Stimulated activated CD8-positive, alpha-beta memory T cell treated with anti-CD3 and anti-CD28 coated beads, Interleukin-7, amount 100 ng/mL, for 48 hours (primary cell): ENCODE measurements around the gene JSRP1.

Source experiments
- DNase-seq, 2 donors: peaks; one replicate each; pipeline ENCODE4 v3.0.0-alpha.2; 2020; ENCODE audit warnings: low read depth in 1 of 2; ENCODE audit errors: extremely low read depth in 1 of 2

The JSRP1 gene

DNA sequence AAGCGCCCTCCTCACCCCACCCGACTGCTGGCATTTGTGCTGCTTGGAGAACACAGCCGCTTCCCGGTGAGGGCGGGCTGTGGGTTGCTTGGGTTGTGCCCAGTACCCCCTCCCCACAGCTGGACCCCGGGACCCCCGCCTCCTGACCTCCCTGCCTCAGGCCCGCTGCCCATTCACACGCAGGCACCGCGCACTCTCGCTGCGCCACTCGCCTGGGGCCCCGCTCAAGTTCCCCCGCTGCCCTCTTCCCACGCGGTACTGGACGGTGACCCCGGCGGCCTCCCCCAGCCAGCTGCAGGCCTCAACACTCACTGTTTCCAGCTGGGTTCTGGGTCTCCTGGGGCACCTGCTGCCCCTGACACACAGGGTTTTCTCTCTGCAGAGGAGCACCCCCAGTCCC, 36.5 kb downstream of the JSRP1 start:
- DNase-seq: no peak

DNA sequence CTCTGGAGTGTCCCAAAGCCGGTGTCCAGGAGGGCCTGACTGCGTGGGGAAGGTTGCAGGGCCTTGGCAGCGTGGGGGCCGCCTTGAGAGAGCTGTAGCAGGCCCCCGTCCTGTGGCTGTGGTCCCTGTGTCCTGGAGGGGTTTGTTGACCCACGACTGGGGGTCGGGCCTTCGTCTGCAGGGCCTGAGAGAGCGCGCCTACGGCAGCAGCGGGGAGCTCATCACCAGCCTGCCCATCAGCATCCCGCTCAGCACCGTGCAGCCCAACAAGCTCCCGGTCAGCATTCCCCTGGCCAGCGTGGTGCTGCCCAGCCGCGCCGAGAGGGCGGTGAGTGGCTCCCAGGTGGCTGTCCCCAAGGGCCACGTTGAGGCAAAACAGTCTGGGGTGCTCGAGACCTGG, 38.6 kb downstream of the JSRP1 start:
- no peak for DNase-seq

DNA sequence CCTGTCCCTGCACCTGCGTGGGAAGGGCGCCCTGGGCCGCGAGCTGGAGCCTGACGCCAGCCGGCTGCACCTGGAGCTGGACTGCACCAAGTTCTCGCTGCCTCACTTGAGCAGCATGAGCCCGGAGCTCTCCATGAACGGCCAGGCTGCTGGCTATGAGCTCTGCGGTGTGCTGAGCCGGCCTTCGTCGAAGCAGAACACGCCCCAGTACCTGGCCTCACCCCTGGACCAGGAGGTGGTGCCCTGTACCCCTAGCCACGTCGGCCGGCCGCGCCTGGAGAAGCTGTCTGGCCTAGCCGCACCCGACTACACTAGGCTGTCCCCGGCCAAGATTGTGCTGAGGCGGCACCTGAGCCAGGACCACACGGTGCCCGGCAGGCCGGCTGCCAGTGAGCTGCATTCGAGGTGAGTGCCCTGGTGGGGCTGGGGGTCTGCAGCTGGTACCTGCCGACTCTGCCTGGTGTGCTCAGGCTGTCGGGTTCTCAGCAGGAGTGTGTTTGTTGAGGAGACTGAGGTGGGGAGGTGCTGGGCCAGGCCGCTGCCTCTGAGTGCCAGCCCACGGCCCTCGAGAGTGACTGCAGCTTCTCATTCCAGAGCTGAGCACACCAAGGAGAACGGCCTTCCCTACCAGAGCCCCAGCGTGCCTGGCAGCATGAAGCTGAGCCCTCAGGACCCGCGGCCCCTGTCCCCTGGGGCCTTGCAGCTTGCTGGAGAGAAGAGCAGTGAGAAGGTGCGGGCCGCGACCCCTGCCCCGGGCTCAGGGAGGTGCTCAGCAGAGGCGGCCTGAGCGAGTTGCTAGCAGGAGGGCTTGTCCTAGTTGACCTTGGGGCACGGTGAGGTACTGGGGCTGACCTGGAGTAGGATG, 39.6 kb downstream of the JSRP1 start:
- DNase-seq: no peak

DNA sequence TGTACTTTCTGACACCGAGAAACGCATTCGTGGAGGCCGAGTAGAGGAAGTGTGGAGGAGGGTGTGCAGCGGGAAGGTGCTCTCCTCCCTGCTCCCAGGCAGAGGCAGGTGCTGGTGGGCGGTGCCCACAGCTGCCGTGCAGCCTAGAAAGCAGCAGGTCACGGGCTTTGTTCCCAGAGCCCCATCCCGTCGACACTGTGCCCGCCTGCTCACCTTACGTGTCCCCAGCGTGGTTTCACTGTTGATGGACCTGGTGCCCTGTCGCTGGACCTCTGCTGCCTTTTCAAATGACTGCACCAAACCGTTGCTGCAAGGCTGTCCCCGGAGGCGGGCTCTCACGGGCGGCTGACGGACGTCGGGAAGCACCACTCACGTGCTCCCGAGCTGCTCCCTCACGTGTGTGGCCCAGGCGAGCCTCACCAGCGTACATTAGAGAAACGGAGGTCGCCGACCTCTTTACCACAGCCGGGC, 40.9 kb downstream of the JSRP1 start:
- DNase-seq: no peak

DNA sequence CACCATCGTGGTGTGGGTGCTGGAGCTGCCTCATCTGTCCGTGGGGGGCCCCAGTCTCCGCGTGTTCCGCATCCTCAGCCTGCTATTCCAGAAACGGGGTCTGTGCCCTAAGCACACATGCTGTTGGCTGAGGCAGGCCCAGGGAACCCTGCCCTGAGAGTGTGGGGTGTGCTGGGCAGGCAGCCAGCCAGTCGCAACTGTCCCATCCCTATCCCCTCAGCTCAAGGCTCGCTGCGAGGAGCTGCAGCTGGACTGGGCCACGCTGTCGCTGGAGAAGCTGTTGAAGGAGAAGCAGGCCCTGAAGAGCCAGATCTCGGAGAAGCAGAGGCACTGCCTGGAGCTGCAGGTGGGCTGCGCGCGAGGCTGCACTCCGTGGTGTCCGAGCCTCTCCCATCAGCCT, 42.0 kb downstream of the JSRP1 start:
- no peak for DNase-seq

DNA sequence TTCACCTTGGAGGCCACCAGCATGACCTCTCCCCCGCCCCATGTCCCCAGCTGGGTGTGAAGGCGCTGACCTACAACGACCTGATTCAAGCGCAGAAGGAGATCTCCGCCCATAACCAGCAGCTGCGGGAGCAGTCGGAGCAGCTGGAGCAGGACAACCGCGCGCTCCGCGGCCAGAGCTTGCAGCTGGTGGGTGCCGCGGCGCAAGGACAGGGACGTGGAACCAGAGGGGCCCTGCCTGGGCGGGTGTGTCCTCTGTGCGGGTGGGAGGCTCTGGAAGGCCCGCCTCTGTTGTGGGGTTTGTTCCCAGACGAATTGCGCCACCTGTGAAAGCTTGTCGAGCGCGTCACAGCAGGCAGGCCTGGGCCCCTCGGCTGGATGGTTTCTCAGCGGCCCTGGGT, 42.4 kb downstream of the JSRP1 start:
- DNase-seq: no peak

DNA sequence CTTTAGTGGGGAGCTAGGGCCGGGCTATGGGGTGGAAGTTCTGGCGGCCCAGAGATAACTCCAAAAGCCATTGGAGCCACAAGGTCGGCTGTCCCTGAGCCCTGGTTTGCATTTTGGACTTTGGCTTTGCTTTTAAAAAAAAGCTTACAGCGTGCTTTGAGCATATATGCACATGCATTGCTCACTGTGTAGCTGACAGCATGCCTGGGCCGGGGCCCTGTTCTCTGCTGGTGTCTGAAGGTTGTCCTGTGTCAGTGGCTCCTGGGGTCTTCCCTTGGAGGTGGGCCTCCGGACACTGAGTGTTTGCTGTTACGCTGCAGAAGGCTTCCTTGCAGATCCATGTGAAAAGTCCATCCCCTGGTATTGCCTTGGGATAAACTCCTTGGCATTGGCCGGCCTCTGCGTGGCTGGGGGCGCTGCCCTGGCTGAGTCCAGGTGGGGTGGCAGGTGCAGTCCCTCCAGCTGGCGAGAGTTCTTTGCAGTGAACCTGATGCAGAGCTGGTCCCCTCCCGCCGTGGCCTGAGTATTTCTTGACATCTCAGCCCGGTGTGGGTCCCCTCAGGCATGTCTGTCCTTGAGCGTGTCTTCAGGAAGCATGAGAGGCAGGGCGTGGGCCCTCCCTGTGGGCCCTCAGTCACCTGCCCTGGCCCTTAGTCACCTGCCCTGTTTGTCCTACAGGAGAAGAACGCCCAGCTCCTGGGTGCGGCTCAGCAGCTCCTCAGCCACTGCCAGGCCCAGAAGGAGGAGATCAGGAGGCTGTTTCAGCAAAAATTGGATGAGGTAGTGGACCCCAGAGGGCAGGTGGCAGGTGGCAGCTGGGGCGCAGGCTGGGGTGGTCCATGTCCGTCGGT, 43.1 kb downstream of the JSRP1 start:
- no peak for DNase-seq

DNA sequence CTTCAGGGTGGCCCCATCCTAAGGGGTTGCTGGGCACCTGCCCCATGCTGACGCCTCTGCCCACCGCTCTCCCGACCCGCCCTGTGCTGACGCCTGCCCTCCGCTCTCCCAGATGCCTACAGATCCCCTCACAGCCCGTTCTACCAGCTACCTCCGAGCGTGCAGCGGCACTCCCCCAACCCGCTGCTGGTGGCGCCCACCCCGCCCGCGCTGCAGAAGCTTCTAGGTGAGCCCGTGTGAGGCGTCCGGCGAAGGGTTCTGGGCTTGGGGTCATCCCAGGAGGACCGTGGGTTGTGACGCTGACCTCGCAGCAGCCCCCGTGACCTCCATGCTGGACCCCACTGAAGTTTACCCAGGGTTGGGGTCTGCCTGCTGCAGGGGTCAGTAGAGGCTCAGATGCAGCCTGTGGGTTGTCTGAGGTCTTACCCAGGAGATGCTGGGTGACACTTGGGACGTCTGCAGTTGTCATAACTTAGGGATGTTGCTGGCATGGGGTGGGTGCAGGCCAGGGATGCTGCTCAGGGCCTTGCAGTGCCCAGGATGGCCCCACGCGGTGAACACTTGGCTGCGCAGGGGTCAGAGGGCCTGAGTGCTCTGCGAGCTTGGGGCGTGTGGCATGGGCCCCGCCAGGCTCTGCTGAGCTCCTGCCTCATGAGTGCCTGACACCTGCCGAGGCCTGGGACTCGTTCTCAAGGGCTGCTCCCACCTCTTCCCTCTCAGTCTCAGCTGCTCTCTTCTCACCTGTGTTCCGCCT, 45.1 kb downstream of the JSRP1 start:
- no peak for DNase-seq

DNA sequence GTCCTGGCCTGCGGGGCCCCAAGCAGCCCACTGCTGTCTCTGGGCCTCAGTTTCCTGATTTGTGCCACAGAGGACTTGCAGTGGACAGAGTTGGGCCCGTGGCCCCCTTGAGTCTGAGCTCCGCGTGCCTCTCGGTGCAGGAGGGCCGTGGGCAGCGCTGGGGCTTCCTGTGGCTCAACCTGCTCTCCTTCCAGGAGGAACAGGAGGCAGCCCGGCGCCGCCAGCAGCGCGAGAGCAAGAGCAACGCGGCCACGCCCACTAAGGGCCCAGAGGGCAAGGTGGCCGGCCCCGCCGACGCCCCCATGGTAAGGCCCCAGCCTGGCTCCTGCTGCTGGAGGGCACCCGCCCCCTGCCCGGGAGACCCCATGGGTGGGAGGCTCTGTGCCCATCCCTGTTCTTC, 46.0 kb downstream of the JSRP1 start:
- no peak for DNase-seq

DNA sequence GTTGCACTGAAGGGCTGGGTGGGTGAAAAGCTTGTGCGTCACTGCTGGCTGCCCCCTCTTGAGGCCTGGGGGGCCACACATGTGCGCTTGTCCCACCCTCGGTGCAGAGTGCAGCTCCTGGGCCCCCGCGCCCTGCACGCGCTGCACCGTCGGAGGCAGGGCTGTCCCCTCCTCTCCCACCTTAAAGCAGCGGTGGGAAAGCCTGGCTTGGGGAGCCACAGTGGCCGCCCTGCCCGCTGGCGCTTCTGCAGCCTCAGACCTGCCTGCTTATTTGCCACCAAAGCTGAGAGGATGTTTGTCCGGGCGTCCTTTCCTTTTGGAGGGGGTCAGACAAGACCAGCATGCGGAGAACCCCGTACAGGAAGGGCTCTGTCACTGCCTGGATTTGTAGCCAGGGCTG, 46.8 kb downstream of the JSRP1 start:
- DNase-seq: no peak

DNA sequence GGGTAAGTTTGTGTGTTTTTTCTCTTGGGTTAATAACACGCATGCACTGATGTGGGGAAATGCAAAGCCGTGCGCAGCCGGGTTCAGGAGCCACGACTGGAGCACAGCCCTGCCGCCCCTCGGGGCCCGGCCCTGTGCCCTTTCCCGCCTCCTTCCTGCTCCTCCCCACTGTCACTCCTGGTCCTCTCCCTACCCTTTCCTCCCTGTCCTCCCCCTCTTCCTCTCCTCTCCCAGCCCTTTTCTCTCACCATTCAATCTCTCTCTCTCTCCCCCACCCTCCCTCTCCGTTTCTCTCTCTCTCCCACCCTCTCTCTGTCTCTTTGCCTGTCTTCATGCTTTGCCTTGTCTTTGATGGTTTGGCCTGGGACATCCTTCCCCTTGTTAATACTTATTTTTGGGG, 47.2 kb downstream of the JSRP1 start:
- DNase-seq: no peak

DNA sequence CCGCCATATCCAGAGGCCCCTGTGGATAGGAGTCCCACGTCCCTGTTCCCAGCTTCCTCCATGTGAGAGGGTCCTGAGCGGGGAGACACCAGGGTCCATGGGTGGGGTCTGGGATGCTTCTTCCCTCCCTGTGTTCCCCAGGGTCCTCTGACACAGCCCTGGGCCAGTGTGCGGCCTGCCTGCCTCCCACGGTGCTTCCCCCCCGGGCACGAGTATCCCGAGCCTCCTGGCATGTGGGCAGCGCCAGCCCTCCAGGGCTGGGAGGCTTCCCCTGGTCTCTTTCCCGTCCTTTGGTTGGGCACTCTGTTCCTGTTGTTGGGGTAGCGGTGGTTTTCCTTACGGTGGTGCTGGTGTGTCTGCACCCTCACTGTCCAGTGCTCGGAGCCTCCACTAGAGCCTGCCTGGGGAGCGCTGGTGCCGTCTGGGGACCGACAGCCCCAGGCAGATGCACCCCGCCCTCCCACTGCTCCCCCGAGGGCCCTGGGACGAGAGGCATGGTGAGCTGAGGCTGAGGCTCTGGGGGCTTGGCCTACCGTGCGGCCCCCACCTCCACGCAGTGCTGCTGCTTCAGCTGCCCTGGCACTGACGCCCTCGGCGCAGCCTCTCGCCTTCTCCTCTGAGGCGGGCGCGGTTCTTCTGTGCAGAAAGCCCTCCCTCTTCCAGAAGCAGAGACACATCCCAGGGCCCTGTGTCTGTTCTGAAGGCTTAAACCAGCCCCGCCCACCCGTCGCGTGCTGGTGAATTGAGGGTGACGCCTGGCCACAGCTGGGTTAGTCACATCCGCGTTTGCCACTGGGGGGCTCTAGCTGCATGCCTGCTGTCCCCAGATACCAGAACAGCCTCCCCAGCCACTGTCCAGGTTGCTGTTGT, 48.0 kb downstream of the JSRP1 start:
- no peak for DNase-seq

DNA sequence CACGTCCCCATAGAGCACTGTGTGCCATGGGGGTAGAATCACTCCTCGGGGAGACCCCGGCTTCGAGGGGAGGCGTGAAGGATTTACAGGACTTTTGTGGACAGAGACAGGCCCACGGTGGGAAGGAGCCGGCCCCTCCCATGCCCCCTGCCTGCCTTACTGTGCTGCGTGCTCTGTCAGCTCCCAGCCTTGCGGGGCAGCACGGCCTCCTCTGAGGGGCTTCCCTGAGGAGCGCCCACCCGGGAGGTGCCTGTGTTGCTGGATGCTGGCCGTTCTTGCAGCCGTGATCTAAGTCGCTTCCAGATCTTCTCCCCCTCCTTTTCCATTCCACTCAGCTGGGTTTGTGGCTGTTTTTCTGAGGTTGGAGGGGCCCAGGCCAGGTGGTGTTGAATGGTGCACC, 49.2 kb downstream of the JSRP1 start:
- DNase-seq: no peak

DNA sequence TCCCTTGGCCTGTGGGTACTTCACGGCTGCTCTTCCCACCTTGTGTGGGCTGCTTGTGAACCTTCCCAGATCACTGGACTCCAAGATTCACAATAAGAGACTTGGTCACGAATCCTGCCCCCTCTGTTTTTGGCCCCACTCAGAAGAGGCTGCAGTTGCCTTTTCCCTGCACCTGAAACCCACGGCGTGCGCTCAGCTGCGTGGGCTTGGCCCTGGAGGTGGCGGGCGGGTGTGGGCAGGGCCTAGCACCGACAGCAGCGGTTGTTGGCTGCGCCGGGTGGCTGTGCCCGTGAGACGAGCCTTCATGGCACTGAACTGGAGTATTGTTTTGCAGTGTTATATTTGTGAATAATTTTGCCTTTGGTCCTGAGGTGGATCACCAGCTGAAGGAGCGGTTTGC, 53.9 kb downstream of the JSRP1 start:
- no peak for DNase-seq
